CD4-positive, CD25-positive, alpha-beta regulatory T cell (primary cell): Measurements from ENCODE around the gene MLLT10. TPM values are rescaled to one million over a fixed set of nuclear protein-coding genes. Genes with fewer than 3 reads are reported as not detected.

Experiments
- ATAC-seq, 2 donors: fragments of 150-1000 bp; cut with Tn5 transposase; one replicate each; pipeline ENCODE4 v1.10.0; 2021; ENCODE audit warnings: low read depth in 2 of 2, moderate number of reproducible peaks in 2 of 2, moderate library complexity in 1 of 2
- DNase-seq, 3 donors: peaks; one replicate each; pipeline versions ENCODE4 v3.0.0 to v3.0.0-alpha.2; 2012 to 2022; ENCODE audit warnings: mixed read lengths in 1 of 3
- H3K27ac ChIP-seq: one replicate; pipeline ENCODE4 v1.7.0; 2013; ENCODE audit warnings: mild to moderate bottlenecking, low read length; ENCODE audit not compliant: insufficient read depth, poor library complexity, severe bottlenecking
- H3K27me3 ChIP-seq: one replicate; pipeline ENCODE4 v1.7.0; 2013; ENCODE audit warnings: low read length; ENCODE audit not compliant: control insufficient read depth, insufficient read depth
- H3K36me3 ChIP-seq: one replicate; pipeline ENCODE4 v1.7.0; 2013; ENCODE audit warnings: mild to moderate bottlenecking, low read length, moderate library complexity; ENCODE audit not compliant: control insufficient read depth, insufficient read depth
- H3K4me1 ChIP-seq: 2 replicates; pipeline ENCODE4 v1.7.0; 2013; ENCODE audit warnings: mild to moderate bottlenecking, low read length; ENCODE audit not compliant: insufficient read depth, control insufficient read depth, poor library complexity, severe bottlenecking
- H3K4me3 ChIP-seq: one replicate; pipeline ENCODE4 v1.7.0; 2013; ENCODE audit warnings: low read depth, mild to moderate bottlenecking, low read length, moderate library complexity
- H3K9me3 ChIP-seq, 2 experiments: 1 replicate in 1 of 2; 2 replicates in 1 of 2; pipeline ENCODE4 v1.7.0; 2013; ENCODE audit warnings: low read length in 2 of 2, mild to moderate bottlenecking in 1 of 2, moderate library complexity in 1 of 2; ENCODE audit not compliant: control insufficient read depth in 2 of 2
- H3K27ac Mint-ChIP-seq, 3 donors: one replicate each; pipeline ENCODE4 v1.8.0; 2020 to 2022; ENCODE audit warnings: mild to moderate bottlenecking in 3 of 3, mixed read lengths in 3 of 3, moderate library complexity in 2 of 3
- H3K27me3 Mint-ChIP-seq: one replicate; pipeline ENCODE4 v1.8.0; 2022; ENCODE audit warnings: mild to moderate bottlenecking, mixed read lengths
- H3K36me3 Mint-ChIP-seq: one replicate; pipeline ENCODE4 v1.8.0; 2020; ENCODE audit warnings: mixed read lengths
- H3K4me1 Mint-ChIP-seq, 4 donors: one replicate each; pipeline ENCODE4 v1.8.0; 2020 to 2022; ENCODE audit warnings: mixed read lengths in 4 of 4, mild to moderate bottlenecking in 1 of 4
- H3K4me3 Mint-ChIP-seq, 4 donors: one replicate each; pipeline ENCODE4 v1.8.0; 2020 to 2022; ENCODE audit warnings: mild to moderate bottlenecking in 4 of 4, mixed read lengths in 4 of 4, moderate library complexity in 3 of 4
- H3K9me3 Mint-ChIP-seq, 7 donors: one replicate each; pipeline ENCODE4 v1.8.0; 2020 to 2022; ENCODE audit warnings: mixed read lengths in 7 of 7, mild to moderate bottlenecking in 3 of 7, moderate library complexity in 2 of 7
- polyA plus RNA-seq, 4 donors: library from polyadenylated mRNA; unstranded; fragments of 300-500 nt; fragmentation: Illumina TruSeq; gene quantifications; one replicate each; pipeline ENCODE4 v1.2.3, GENCODE V29; 2021
- total RNA-seq: library from RNA; stranded (reverse); gene quantifications from one replicate; pipeline ENCODE4 v1.2.3, GENCODE V29; 2022

MLLT10 gene
- total and polyA plus RNA-seq, 5 donors from 2014 or later, result 5.8 to 81.9 (median 8.1) TPM

DNA sequence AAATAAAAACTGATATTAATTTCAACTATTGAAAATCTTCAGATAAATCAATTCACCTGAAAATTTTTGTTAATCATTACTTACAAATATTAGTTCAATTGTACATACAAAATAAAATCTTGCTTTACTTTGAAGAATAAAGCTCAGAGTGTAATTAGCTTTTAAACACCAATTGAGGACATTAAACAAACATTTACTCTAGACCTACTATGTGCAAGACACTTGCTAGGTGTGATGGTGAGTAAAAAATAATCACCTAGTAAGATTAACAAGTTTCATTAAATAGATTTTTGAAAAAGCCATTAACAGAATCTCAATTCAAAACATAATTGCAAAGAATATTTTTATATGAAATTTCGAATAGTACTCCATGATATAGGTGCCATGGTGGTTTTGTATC is 3.9 kb upstream of the MLLT10 start:
- Histone ChIP-seq H3K36me3 (no peaks in the 10 kb centered on the region), H3K27ac (no peak overlapping the region), H3K4me3 (no peak overlapping the region), H3K9me3 (no peaks in the 10 kb centered on the region), H3K4me1 (peaks cover 38% of the 10 kb centered on the region), H3K27me3 (peaks cover 12% of the 10 kb centered on the region)
- peaks cover 46% of the 10 kb centered on the region for H3K27me3 Mint-ChIP-seq
- no peak overlapping the region for H3K27ac Mint-ChIP-seq
- peak overlapping the region in 2 of 4 donors; percentile 28 to 58 for H3K4me3 Mint-ChIP-seq
- H3K9me3 Mint-ChIP-seq, result peaks cover 0 to 3% (median 0%) of the 10 kb centered on the region in 7 donors
- DNase-seq (no peak), ATAC-seq (no peak)
- H3K36me3 Mint-ChIP-seq, result no peaks in the 10 kb centered on the region
- peaks cover 14 to 40% (median 28%) of the 10 kb centered on the region in 4 donors for H3K4me1 Mint-ChIP-seq

DNA sequence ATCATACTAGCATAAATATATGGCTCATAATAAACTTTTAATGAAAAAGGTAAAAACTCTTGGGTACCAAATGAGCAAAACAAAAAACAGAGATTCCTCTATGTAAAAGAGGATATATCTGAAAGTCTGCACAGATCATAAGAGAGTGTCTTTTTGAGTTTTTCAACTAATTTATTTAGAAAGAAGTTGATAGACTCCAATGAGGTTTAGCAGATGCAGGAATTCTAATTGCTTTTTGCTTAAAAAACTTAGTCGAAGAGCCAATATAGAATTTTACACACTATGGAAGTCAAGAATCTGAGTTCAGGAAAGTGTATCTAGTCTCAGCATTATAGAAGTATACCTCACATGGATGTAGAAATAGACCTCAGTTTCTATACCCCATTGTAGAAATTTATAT is 3.4 kb upstream of the MLLT10 start:
- Mint-ChIP-seq H3K27me3 (peaks cover 41% of the 10 kb centered on the region), H3K9me3 (peaks cover 0 to 3% (median 0%) of the 10 kb centered on the region in 7 donors), H3K36me3 (no peaks in the 10 kb centered on the region), H3K4me1 (peaks cover 13 to 40% (median 28%) of the 10 kb centered on the region in 4 donors), H3K4me3 (peak overlapping the region in 2 of 4 donors; percentile 23 to 28), H3K27ac (no peak overlapping the region)
- no peak overlapping the region for H3K4me3 ChIP-seq
- H3K27ac ChIP-seq, result no peak overlapping the region
- peaks cover 12% of the 10 kb centered on the region for H3K27me3 ChIP-seq
- peaks cover 38% of the 10 kb centered on the region for H3K4me1 ChIP-seq
- no peaks in the 10 kb centered on the region for H3K9me3 ChIP-seq
- no peak for DNase-seq
- H3K36me3 ChIP-seq, result no peaks in the 10 kb centered on the region
- no peak for ATAC-seq

DNA sequence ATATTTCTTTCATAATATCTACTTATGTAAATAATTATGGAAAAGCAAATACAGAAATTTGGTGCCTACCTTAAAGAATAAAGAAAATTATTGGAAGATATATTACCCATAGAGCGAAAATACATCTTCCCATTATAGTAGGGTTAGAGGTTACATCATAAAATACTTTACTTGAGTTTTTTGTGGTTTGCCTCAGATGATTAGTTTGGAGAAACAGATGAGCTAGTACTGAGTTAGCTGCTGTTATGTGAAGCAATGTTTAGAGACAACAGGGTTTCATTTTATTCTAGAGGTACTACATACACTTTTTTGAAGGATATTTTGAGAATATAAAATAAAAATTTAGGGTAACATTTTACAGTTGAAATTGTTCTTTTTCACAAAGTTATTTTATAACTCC is 2.9 kb upstream of the MLLT10 start:
- Histone ChIP-seq H3K36me3 (no peaks in the 10 kb centered on the region), H3K27me3 (peaks cover 12% of the 10 kb centered on the region), H3K4me1 (peaks cover 35% of the 10 kb centered on the region), H3K9me3 (no peaks in the 10 kb centered on the region), H3K4me3 (no peak overlapping the region), H3K27ac (peak overlapping the region; percentile 23)
- Mint-ChIP-seq H3K4me3 (peak overlapping the region in 1 of 4 donors; percentile 28), H3K27me3 (peaks cover 40% of the 10 kb centered on the region), H3K9me3 (peaks cover 0 to 3% (median 0%) of the 10 kb centered on the region in 7 donors), H3K4me1 (peaks cover 13 to 45% (median 31%) of the 10 kb centered on the region in 4 donors), H3K27ac (no peak overlapping the region), H3K36me3 (no peaks in the 10 kb centered on the region)
- ATAC-seq (no peak), DNase-seq (no peak)

DNA sequence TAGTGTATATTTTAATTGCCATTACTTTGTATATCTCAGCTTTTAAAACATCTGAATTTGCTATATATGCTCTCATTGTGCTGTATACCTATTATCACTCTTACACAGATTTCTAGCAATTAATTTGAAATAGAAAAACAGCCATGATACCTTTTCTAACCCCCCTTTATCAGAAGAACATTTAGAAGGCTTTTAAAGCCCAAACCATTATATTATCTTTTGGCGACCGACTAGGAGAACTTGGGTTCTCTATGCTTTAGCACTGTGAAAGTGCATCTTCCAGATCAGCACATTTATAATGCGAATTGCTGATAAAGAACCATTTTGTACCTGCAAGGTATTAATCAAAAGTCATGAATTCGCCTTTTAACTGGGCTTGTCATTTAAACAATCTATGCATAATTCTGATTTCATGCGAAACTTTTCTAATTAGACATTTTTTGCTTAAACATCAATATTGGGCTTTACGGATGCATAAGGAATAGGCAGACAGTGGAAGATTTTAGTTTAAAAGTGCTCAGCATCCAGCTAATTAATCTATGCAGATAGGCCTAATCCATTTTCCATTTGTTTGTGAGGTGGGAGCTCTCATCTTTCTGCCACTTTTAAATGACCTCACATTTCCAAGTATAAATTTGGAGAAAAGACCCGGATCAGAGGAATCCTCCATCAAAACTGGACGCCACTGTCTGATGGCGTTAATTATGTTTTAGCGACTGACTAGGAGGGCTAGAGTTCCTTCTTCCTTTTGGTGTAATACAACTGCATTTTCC is 1.2 kb upstream of the MLLT10 start:
- Histone ChIP-seq H3K27ac (peak overlapping the region; percentile 85), H3K4me3 (peak overlapping the region; percentile 90), H3K36me3 (peaks cover 4% of the 10 kb centered on the region), H3K27me3 (peaks cover 6% of the 10 kb centered on the region), H3K4me1 (peaks cover 18% of the 10 kb centered on the region), H3K9me3 (no peaks in the 10 kb centered on the region)
- H3K27ac Mint-ChIP-seq, result peak overlapping the region; percentile 96 to 98 (median 97)
- peaks cover 3% of the 10 kb centered on the region for H3K36me3 Mint-ChIP-seq
- ATAC-seq (no peak), DNase-seq (no peak)
- peaks cover 15 to 44% (median 29%) of the 10 kb centered on the region in 4 donors for H3K4me1 Mint-ChIP-seq
- H3K4me3 Mint-ChIP-seq, result peak overlapping the region; percentile 91 to 95 (median 94)
- no peaks in the 10 kb centered on the region for H3K9me3 Mint-ChIP-seq
- peaks cover 26% of the 10 kb centered on the region for H3K27me3 Mint-ChIP-seq

DNA sequence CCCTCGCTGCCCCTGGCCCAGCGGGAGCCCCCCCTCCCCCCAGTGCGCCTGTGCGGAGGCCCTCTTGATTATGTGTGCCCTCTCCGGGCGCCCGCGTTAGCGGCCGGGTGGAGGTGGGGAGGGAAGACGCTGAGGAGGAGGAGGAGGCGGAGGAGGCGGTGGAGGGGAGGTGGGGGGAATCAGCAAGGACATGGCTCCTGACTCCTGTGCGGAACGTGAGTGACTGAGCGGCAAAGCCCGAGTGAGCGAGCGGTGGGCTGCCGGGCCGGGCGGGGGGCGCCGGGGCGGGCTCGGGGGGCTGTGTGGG is 201 bp downstream of the MLLT10 start:
- Histone ChIP-seq H3K27me3 (no peaks in the 10 kb centered on the region), H3K4me1 (peaks cover 18% of the 10 kb centered on the region), H3K27ac (peak overlapping the region; percentile 85), H3K36me3 (peaks cover 12% of the 10 kb centered on the region), H3K9me3 (no peaks in the 10 kb centered on the region), H3K4me3 (peak overlapping the region; percentile 62)
- H3K9me3 Mint-ChIP-seq, result no peaks in the 10 kb centered on the region
- peak overlapping the region in 2 of 3 donors; percentile 80 to 97 for H3K27ac Mint-ChIP-seq
- DNase-seq (no peak), ATAC-seq (no peak)
- H3K4me1 Mint-ChIP-seq, result peaks cover 15 to 37% (median 29%) of the 10 kb centered on the region in 4 donors
- H3K27me3 Mint-ChIP-seq, result peaks cover 13% of the 10 kb centered on the region
- peak overlapping the region; percentile 91 to 95 (median 93) for H3K4me3 Mint-ChIP-seq
- peaks cover 9% of the 10 kb centered on the region for H3K36me3 Mint-ChIP-seq

DNA sequence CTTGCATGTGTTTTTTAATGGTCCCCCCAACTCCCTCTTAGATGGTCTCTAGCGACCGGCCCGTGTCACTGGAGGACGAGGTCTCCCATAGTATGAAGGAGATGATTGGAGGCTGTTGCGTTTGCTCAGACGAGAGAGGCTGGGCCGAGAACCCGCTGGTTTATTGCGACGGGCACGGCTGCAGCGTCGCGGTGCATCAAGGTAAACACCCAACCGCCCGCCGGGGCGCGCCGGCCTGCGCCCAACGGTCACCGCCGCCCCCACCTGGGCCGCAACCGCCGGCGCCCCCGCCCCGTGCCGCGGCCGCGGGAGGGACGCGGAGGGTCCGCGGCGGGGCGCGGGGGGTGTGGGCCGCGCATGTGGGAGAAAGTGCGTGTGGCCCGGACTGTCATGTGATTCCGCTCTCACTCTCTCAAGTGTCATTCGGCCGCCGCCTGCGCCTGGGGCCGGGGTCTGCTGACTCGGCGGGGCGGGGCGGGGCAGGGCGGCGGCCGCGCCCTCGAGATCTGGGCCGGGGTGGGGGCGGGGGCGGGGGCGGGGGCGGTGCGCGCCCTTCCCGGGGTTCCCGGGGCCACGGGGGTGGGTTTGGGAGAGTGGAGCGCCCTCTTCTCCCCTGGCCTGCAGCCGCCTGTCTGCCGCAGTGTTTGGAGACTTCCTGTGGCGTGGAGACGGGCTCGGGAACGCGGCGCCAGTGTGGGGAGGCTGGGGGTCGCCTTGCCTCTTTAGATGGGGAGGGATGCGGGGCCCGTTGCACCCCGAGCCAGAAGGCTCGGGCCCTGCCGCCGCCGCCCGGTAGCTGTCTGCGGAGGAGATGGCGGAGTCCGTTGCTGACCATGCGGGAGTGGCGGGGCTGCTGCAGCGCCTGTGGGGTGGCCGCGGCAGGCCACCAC is 817 bp downstream of the MLLT10 start:
- peak; percentile 13 for ATAC-seq
- Histone ChIP-seq H3K36me3 (peaks cover 18% of the 10 kb centered on the region), H3K9me3 (no peaks in the 10 kb centered on the region), H3K27me3 (no peaks in the 10 kb centered on the region), H3K4me3 (peak overlapping the region; percentile 63), H3K4me1 (peaks cover 18% of the 10 kb centered on the region), H3K27ac (peak overlapping the region; percentile 85)
- Mint-ChIP-seq H3K4me1 (peaks cover 15 to 37% (median 29%) of the 10 kb centered on the region in 4 donors), H3K4me3 (peak overlapping the region; percentile 91 to 95 (median 95)), H3K9me3 (no peaks in the 10 kb centered on the region), H3K36me3 (peaks cover 13% of the 10 kb centered on the region), H3K27ac (peak overlapping the region; percentile 80 to 97 (median 80)), H3K27me3 (peaks cover 9% of the 10 kb centered on the region)
- DNase-seq, result peak in 2 of 3 donors; percentile 47 to 54

DNA sequence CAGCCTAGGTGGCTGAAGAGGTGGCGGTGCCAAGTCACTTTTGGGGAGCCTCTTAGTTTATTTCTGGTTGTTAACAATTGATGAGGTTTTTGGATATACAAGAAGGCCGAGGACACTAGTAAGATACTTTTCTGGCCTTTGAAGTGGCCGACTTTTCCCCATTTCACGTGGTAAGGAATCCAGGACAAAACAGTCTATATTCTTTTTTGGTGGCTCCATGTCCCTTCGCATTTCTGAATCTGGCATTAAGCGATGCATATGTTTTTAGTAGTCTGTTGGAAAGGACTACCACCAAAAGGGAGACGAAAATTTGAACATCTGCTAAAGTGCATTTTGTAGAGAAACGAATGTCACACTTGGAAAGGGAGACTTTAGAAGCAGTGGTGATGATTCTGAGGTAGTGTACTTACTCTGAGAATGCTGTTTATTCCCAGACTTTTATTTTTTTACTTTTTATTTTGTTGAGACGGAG is 1.5 kb downstream of the MLLT10 start:
- peaks cover 25% of the 10 kb centered on the region for H3K36me3 ChIP-seq
- ATAC-seq, result no peak
- peak overlapping the region; percentile 63 for H3K4me3 ChIP-seq
- Mint-ChIP-seq H3K9me3 (no peaks in the 10 kb centered on the region), H3K27ac (peak overlapping the region in 2 of 3 donors; percentile 80 to 94), H3K4me1 (peaks cover 15 to 36% (median 29%) of the 10 kb centered on the region in 4 donors), H3K4me3 (peak overlapping the region; percentile 88 to 95 (median 90)), H3K27me3 (peaks cover 9% of the 10 kb centered on the region), H3K36me3 (peaks cover 18% of the 10 kb centered on the region)
- DNase-seq, result no peak
- H3K9me3 ChIP-seq, result no peaks in the 10 kb centered on the region
- peak overlapping the region; percentile 61 for H3K27ac ChIP-seq
- H3K27me3 ChIP-seq, result no peaks in the 10 kb centered on the region
- peaks cover 18% of the 10 kb centered on the region for H3K4me1 ChIP-seq
